Right hindlimb (tissue), 1 donor: ENCODE results near the gene CT45A10.
"Not testable (repeated sequence)": the region's sequence is repeated elsewhere in the genome, so short reads cannot be mapped to it uniquely, and the experiment has no call there.

Experiments
- DNase-seq: peaks from one replicate; pipeline ENCODE4 v3.0.0-alpha.2; 2018

The CT45A10 gene, protein sequence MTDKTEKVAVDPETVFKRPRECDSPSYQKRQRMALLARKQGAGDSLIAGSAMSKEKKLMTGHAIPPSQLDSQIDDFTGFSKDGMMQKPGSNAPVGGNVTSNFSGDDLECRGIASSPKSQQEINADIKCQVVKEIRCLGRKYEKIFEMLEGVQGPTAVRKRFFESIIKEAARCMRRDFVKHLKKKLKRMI

GRCh38 chrX:135893294-135893817, at the start of gene CT45A10, which contains the start of gene SAGE1:
Gene CT45A10, minus strand, starts transcription at chrX:135893444. Its CDS starts 8,100 bp downstream, at chrX:135885344.
Gene SAGE1, plus strand, starts transcription at chrX:135893716. Its CDS starts 2,527 bp downstream, at chrX:135896243.
- no peak for DNase-seq

DNA sequence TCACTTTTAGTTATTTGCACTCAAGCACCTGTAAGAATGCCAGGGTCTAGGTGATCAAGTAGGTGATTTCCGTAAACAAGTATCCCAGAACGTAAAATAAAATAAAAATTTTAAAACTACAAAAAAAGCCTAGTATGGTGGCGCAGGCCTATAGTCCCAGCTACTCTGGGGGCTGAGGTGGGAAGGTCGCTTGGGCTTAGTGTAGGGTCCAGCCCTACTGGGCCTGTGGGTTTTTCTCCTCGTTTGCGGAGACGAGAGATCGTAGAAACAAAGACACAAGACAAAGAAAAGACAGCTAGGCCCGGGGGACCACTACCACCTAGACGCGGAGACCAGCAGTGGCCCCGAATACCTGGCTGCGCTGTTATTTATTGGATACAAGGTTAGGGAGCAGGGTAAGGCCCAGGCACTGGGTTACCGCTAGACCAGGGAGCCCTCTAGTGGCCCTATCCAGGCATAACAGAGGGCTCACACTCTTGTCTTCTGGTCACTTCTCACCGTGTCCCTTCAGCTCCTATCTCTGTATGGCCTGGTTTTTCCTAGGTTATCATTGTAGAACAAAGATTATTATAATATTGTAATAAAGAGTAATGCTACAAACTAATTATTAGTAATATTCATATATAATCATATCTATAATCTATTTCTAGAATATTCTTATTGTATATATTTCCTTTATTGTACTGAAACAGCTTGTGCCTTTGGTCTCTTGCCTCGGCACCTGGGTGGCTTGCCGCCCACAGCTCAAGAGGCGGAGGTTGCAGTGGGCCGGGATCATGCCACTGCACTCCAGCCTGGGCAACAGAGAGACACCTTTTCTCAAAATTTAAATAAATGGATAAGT, 38.6 kb upstream of the CT45A10 start:
- DNase-seq, result peak; percentile 25

GRCh38 chrX:135927897-135928296, 34.7 kb upstream of the CT45A10 start:
- DNase-seq, result no peak

DNA sequence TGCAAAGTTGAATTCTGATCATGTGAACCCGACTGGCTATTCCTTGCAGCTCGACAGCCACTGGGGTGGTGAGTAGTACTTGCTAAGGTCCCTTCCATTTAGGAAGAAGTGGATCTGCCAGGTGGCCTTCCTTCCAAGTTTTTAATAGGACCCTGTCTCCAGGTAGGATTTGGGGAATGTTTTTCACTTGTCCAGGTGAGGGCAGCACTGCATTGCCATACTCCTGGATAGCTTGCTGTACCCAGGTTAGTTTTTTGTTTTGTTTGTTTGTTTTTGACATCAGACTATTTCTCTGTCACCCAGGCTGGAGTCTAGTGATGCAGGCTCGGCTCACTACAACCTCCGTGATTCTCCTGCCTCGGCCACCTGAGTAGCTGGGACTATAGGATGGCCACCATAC, 30.1 kb upstream of the CT45A10 start:
- DNase-seq, result no peak

DNA sequence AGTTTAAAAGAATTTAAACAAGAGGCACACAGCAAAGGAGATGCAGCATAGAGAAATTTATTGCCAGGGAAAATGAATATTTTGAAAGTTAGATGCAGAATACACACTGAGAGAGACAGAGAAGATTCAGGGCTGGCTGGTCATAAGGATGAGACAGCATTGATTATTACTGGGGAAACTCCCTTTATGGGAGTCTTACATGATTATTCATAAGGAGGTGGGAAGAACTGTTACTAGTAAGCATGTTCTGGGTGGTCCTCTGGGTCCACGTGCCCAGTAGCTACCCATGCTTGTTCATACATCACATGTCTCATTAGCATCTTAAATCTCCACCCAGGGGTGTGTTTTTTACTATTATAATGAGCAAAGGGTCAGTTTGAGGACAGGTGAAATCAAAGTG, 27.3 kb upstream of the CT45A10 start:
- not testable (repeated sequence) for DNase-seq

DNA sequence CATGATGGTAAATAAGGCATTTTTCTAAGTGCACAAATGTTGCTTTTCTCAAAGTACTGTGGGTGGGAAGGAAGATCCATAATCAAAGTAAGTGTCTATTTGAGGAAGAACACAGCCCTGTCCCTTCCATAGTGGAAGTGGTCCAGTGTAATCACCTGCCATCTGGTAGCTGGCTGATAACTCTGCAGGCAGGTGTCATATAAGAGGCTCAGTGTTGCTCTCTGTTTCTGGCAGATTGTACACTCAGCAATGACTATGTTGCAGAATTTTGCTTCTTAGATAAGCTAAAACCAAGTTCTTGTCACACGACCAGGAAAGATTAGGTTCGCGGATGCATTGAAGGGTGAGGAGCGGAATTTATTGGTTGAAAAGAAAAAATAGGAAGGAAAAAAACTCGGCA, 21.2 kb upstream of the CT45A10 start:
- no peak for DNase-seq

GRCh38 chrX:135910251-135910650, 17.0 kb upstream of the CT45A10 start:
- no peak for DNase-seq

DNA sequence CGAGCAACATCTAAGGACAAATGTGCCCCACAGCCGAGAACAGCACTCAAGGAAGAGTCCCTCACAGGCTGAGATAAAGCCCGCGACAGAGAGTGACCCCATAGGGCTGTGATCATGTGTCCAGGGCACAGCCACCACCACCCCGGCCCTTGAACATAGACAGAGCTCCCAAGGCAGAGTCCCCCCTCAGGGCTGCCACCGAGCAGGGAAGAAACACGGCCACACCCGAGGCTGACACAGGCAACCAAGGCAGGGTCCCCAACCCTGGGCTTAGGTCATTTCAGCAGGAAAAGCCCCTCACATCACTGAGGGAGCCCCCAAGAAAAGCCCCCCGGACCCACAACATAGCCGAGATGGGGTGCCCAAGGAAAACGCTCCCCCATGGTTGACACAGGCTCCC, 463 bp downstream of the CT45A10 start:
- no peak for DNase-seq

DNA sequence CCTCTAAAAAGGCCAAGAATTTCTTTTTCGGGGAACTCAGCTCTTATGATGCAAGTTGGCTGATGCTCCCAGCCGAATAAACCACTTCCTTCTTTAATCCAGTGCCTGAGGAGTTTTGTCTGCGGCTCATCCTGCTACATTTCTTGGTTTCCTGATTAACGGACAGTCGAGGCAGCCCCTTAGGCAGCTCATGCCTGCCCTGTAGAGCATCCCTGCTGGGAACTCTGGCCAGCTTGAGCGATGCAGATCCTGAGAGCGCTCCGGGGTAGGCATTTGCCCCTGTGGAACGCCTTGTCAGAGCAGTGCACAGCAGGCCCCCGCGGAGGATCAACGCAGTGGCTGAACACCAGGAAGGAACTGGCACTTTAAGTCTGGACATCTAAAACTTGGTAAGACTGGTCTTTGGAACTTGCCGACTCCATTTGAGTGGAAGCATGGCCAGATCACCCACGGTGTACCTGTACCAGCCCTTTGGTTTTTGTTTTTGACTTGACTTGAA, 3.1 kb downstream of the CT45A10 start:
- no peak for DNase-seq

GRCh38 chrX:135888976-135889375, 4.3 kb downstream of the CT45A10 start:
- not testable (repeated sequence) for DNase-seq

DNA sequence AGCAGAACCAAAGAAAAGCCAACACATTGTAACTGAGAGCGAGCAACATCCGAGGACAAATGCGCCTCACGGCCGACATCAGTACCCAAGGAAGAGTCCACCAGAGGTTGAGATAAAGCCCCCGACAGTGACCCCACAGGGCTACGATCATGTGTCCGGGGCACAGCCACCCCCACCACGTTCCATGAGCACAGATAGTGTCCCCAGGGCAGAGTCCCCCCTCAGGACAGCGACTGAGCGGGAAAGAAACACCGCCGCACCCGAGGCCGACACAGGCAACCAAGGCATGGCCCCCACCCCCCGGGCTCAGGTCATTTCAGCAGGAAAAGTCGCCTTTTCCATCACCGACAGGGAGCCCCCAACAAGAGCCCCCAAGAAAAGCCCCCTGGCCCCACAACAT, 5.0 kb downstream of the CT45A10 start:
- DNase-seq, result not testable (repeated sequence)

DNA sequence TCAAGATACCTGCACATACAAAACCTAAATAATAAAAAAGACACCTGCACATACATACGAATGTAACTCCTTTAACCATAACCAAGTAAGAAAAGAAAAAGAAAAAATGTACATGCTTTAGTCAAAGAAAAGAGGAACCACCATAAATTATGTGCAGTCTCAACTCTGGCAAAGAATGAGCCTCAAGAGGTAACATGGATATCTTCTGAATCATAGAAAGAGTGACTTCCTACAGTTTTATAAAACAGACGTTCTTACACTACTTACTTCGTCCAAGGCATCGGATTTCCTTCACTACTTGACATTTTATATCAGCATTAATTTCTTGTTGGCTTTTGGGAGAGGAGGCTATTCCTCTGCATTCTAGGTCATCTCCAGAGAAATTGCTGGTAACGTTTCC, 10.5 kb downstream of the CT45A10 start:
- DNase-seq, result not testable (repeated sequence)

DNA sequence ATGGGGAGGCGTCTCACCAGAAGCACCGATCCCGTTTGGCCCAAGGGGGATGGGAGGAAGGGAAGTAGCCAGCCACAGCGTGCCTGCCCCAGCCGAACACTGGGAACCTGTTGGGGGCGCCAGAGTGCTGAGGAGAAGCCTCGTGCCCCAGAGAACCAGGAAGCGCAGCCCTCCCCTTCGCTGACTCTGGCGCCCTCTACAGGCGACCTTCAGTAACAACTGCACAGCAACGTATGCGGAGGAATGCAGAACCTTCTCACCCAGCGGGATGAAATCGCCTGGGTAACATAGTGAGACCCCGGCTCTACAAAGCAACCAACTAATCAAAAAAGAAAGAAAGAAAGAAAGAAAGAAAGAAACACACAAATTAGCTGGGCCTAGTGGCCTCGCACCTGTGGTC, 21.5 kb downstream of the CT45A10 start, which contains the start of gene CT45A9:
Gene CT45A9, minus strand, starts transcription at position 101 of the 400 bp plus-strand sequence. CDS start 3,751 bp downstream, outside the sequence.
- not testable (repeated sequence) for DNase-seq

DNA sequence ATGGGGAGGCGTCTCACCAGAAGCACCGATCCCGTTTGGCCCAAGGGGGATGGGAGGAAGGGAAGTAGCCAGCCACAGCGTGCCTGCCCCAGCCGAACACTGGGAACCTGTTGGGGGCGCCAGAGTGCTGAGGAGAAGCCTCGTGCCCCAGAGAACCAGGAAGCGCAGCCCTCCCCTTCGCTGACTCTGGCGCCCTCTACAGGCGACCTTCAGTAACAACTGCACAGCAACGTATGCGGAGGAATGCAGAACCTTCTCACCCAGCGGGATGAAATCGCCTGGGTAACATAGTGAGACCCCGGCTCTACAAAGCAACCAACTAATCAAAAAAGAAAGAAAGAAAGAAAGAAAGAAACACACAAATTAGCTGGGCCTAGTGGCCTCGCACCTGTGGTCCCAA, 38.8 kb downstream of the CT45A10 start, which contains the start of gene CT45A8:
Gene CT45A8, minus strand, starts transcription at position 101 of the 400 bp plus-strand sequence. CDS start 3,755 bp downstream, outside the sequence.
- DNase-seq, result not testable (repeated sequence)

GRCh38 chrX:135837180-135837579, 56.1 kb downstream of the CT45A10 start, which contains the start of gene CT45A7:
Gene CT45A7, minus strand, starts transcription at chrX:135837280. Its CDS starts 3,747 bp downstream, at chrX:135833533.
- DNase-seq, result not testable (repeated sequence)
